PC-9 (cell line): ENCODE results near the gene SFRP5. TPM values are rescaled to one million over a fixed set of nuclear protein-coding genes. Genes with fewer than 3 reads are reported as not detected.

Experiments used
- BruUV-seq: library from RNA; stranded (reverse); fragments of 400-500 nt; replicated peaks from 2 replicates; lab custom pipeline; 2021; lab: Mats Ljungman, UMichigan
- CTCF ChIA-PET: fragments of 300-600 bp; sonication (Branson Sonifier 250); formaldehyde crosslinking; loops from one replicate; lab custom pipeline; 2022; ENCODE audit warnings: antibody characterized with exemption; lab: Charles Lee
- POLR2A ChIA-PET: fragments of 300-600 bp; sonication (Branson Sonifier 250); formaldehyde crosslinking; loops from one replicate; lab custom pipeline; 2022; ENCODE audit warnings: antibody characterized with exemption; ENCODE audit not compliant: unreplicated experiment; lab: Charles Lee
- DNase-seq, 2 experiments: peaks; one replicate each; pipeline versions ENCODE4 v3.0.0 to v3.0.0-alpha.2; 2015 to 2022; ENCODE audit warnings: mixed read lengths in 1 of 2
- H2AFZ ChIP-seq: fragments of 200-600 bp; sonication (generic); 2 replicates; pipeline ENCODE4 v1.8.1; 2017; ENCODE audit warnings: antibody characterized with exemption
- H3F3A ChIP-seq: fragments of 200-600 bp; sonication (generic); 2 replicates; pipeline ENCODE4 v1.8.1; 2017; ENCODE audit warnings: antibody characterized with exemption, mild to moderate bottlenecking, low read depth; ENCODE audit not compliant: insufficient read depth
- H3K27ac ChIP-seq: fragments of 200-600 bp; sonication (generic); 2 replicates; pipeline ENCODE4 v1.6.1; 2016; ENCODE audit warnings: mixed run types
- H3K27me3 ChIP-seq: fragments of 200-600 bp; sonication (generic); 2 replicates; pipeline ENCODE4 v1.6.1; 2016; ENCODE audit warnings: low read depth, mixed run types; ENCODE audit not compliant: insufficient read depth
- H3K36me3 ChIP-seq: fragments of 200-600 bp; sonication (generic); 2 replicates; pipeline ENCODE4 v1.6.1; 2016; ENCODE audit warnings: low read depth, mixed run types
- H3K4me1 ChIP-seq: fragments of 200-600 bp; sonication (generic); replicated peaks from 2 replicates; pipeline ENCODE4 v1.6.1; 2016; ENCODE audit warnings: mixed run types; ENCODE audit not compliant: insufficient read depth
- H3K4me2 ChIP-seq: fragments of 200-600 bp; sonication (generic); 2 replicates; pipeline ENCODE4 v1.6.1; 2017; ENCODE audit warnings: mixed run types
- H3K4me3 ChIP-seq: fragments of 200-600 bp; sonication (generic); 2 replicates; pipeline ENCODE4 v1.6.1; 2016; ENCODE audit warnings: mixed run types
- H3K79me2 ChIP-seq: fragments of 200-600 bp; sonication (generic); 2 replicates; pipeline ENCODE4 v1.6.1; 2017; ENCODE audit warnings: low read depth, mixed run types
- H3K9me2 ChIP-seq: fragments of 200-600 bp; sonication (generic); 2 replicates; pipeline ENCODE4 v1.8.1; 2017; ENCODE audit warnings: mild to moderate bottlenecking; ENCODE audit not compliant: insufficient read depth
- H3K9me3 ChIP-seq: fragments of 200-600 bp; sonication (generic); 2 replicates; pipeline ENCODE4 v1.8.1; 2016; ENCODE audit warnings: low read depth; ENCODE audit not compliant: insufficient read depth
- H4K20me1 ChIP-seq: fragments of 200-600 bp; sonication (generic); 2 replicates; pipeline ENCODE4 v1.8.1; 2017; ENCODE audit not compliant: insufficient read depth
- CTCF ChIP-seq: fragments of 200-600 bp; sonication (generic); conservative IDR thresholded peaks from 2 replicates; pipeline ENCODE4 v1.6.1; 2017; ENCODE audit warnings: mixed run types, antibody characterized with exemption, mild to moderate bottlenecking, moderate library complexity
- EZH2 ChIP-seq: fragments of 200-600 bp; sonication (generic); IDR thresholded peaks from 2 replicates; pipeline ENCODE4 v1.8.0; 2017; ENCODE audit warnings: antibody characterized with exemption, low read depth
- intact Hi-C: fragments of 100-400 bp; cut with micrococcal nuclease; formaldehyde crosslinking; loops from one replicate; pipeline ENCODE4 v1.10.0; 2022; ENCODE audit not compliant: unreplicated experiment
- total RNA-seq: library from RNA; stranded (reverse); gene quantifications from 2 replicates; pipeline ENCODE4 v1.2.3, GENCODE V29; 2021

Gene SFRP5
- total RNA-seq, 1 experiment from 2014 or later: not detected

- Histone ChIP-seq H3K9me3 (no peaks in the 10 kb centered on the region), H3K27ac (no peak overlapping the region), H2AFZ (no peak overlapping the region), H3K4me2 (no peak overlapping the region), H3F3A (no peaks in the 10 kb centered on the region), H3K27me3 (no peaks in the 10 kb centered on the region), H3K4me1 (no peaks in the 10 kb centered on the region), H3K79me2 (no peaks in the 10 kb centered on the region), H4K20me1 (no peaks in the 10 kb centered on the region), H3K36me3 (no peaks in the 10 kb centered on the region), H3K9me2 (no peaks in the 10 kb centered on the region), H3K4me3 (no peak overlapping the region)
- DNase-seq: no peak
- TF ChIP-seq CTCF: no peak
- intact Hi-C loops: no loop called here
- POLR2A ChIA-PET: no interaction called here
- CTCF ChIA-PET: no interaction called here
- no TSS peak for BruUV-seq
Observed at GRCh38 chr10:97778452-97779302, 6.9 kb upstream of the SFRP5 start.

GRCh38 chr10:97777143-97777542, 5.3 kb upstream of the SFRP5 start:
- intact Hi-C loops: no loop called here
- Histone ChIP-seq H3K4me2 (no peak overlapping the region), H3F3A (no peaks in the 10 kb centered on the region), H2AFZ (no peak overlapping the region), H3K4me1 (no peaks in the 10 kb centered on the region), H3K36me3 (no peaks in the 10 kb centered on the region), H3K9me2 (no peaks in the 10 kb centered on the region), H3K27me3 (no peaks in the 10 kb centered on the region), H3K27ac (no peak overlapping the region), H4K20me1 (no peaks in the 10 kb centered on the region), H3K79me2 (no peaks in the 10 kb centered on the region), H3K4me3 (no peak overlapping the region), H3K9me3 (no peaks in the 10 kb centered on the region)
- BruUV-seq: no TSS peak
- CTCF ChIA-PET: no interaction called here
- DNase-seq: no peak
- POLR2A ChIA-PET: no interaction called here
- TF ChIP-seq CTCF (no peak), EZH2 (no peak)

GRCh38 chr10:97774811-97775294, 3.1 kb upstream of the SFRP5 start:
- no peak for DNase-seq
- H2AFZ ChIP-seq: no peak overlapping the region
- no peak for TF ChIP-seq CTCF
- no peak for TF ChIP-seq EZH2
- intact Hi-C loops: no loop called here
- H4K20me1 ChIP-seq: no peaks in the 10 kb centered on the region
- no peaks in the 10 kb centered on the region for H3K27me3 ChIP-seq
- ChIA-PET CTCF (no interaction called here), POLR2A (no interaction called here)
- no peak overlapping the region for H3K4me3 ChIP-seq
- no peak overlapping the region for H3K27ac ChIP-seq
- H3K79me2 ChIP-seq: no peaks in the 10 kb centered on the region
- no peaks in the 10 kb centered on the region for H3K9me2 ChIP-seq
- no peak overlapping the region for H3K4me2 ChIP-seq
- H3K9me3 ChIP-seq: no peaks in the 10 kb centered on the region
- H3F3A ChIP-seq: no peaks in the 10 kb centered on the region
- no peaks in the 10 kb centered on the region for H3K36me3 ChIP-seq
- BruUV-seq: no TSS peak
- H3K4me1 ChIP-seq: no peaks in the 10 kb centered on the region
